Lung (tissue), 12 donors: ENCODE results near the gene ARMC5. TPM values are rescaled to one million over a fixed set of nuclear protein-coding genes. Genes with fewer than 3 reads are reported as not detected.
A peak's percentile ranks its signal among the peaks of the same experiment; 100 is the strongest.

ENCODE experiments used
- ATAC-seq: fragments of 200-7000 bp; cut with Tn5 transposase; one replicate; pipeline ENCODE4 v1.9.1; 2020; ENCODE audit warnings: moderate number of reproducible peaks; ENCODE audit not compliant: insufficient read depth, low FRiP score
- DNase-seq, 3 donors: peaks; one replicate each; pipeline ENCODE4 v3.0.0-alpha.2; 2013 to 2017
- H3K27ac ChIP-seq, 2 donors: one replicate each; pipeline ENCODE4 v1.5.1; 2013; ENCODE audit warnings: mild to moderate bottlenecking in 2 of 2, moderate library complexity in 2 of 2, control low read depth in 1 of 2, inconsistent platforms in 1 of 2, low read depth in 1 of 2, low read length in 1 of 2
- H3K27me3 ChIP-seq, 3 donors: one replicate each; pipeline ENCODE4 v1.5.1; 2013; ENCODE audit warnings: low read length in 2 of 3; ENCODE audit not compliant: control insufficient read depth in 3 of 3, insufficient read depth in 3 of 3
- H3K36me3 ChIP-seq, 4 donors: one replicate each; pipeline ENCODE4 v1.5.1; 2013; ENCODE audit warnings: low read length in 4 of 4, mild to moderate bottlenecking in 1 of 4, moderate library complexity in 1 of 4; ENCODE audit not compliant: control insufficient read depth in 4 of 4, insufficient read depth in 4 of 4
- H3K4me1 ChIP-seq, 5 donors: one replicate each; pipeline ENCODE4 v1.5.1; 2013; ENCODE audit warnings: low read length in 5 of 5, mild to moderate bottlenecking in 2 of 5, moderate library complexity in 1 of 5; ENCODE audit not compliant: control insufficient read depth in 5 of 5, insufficient read depth in 5 of 5
- H3K4me3 ChIP-seq: one replicate; pipeline ENCODE4 v1.5.1; 2013; ENCODE audit warnings: mild to moderate bottlenecking, control low read depth, moderate library complexity
- H3K9ac ChIP-seq, 2 donors: one replicate each; pipeline ENCODE4 v1.5.1; 2013; ENCODE audit warnings: low read length in 2 of 2, control low read depth in 1 of 2; ENCODE audit not compliant: insufficient read depth in 1 of 2
- H3K9me3 ChIP-seq, 4 donors: one replicate each; pipeline ENCODE4 v1.5.1; 2013; ENCODE audit warnings: low read length in 3 of 4, mild to moderate bottlenecking in 1 of 4, moderate library complexity in 1 of 4; ENCODE audit not compliant: control insufficient read depth in 4 of 4, insufficient read depth in 3 of 4
- WGBS, 2 donors: extraction: QIAGEN DNeasy Blood & Tissue Kit; methylation state at CpG; one replicate each; pipeline ENCODE4 v1.1.7; 2013; 5-methylcytosine and 5-hydroxymethylcytosine counted together
- polyA plus RNA-seq, 2 donors: library from polyadenylated mRNA; stranded (reverse); fragments of 200-250 nt; gene quantifications; one replicate each; pipeline ENCODE4 v1.2.1, GENCODE V29; 2013
- total RNA-seq, 2 donors: library from RNA; depleted of rRNA in 1 of 2; stranded (reverse); fragments of >200 nt in 1 of 2; gene quantifications; one replicate each; pipeline ENCODE4 v1.2.1, GENCODE V29; 2014 to 2021
- TF ChIP-seq, protein P1 (sequence below): IDR thresholded peaks from 2 replicates; pipeline ENCODE4 v1.5.1; 2012; ENCODE audit warnings: mild to moderate bottlenecking; ENCODE audit errors: control extremely low read depth, extremely low read depth
- donor health status: control.
- donor health status: control.
- donor health status: Bipolar disorder and iron deficiency.
- donor health status: healthy.
- donor health status: DM: yes; HTN: yes; CAD: no.

Gene ARMC5
- total and polyA plus RNA-seq, 4 donors = 8.2 to 16.7 (median 12.3) TPM

DNA sequence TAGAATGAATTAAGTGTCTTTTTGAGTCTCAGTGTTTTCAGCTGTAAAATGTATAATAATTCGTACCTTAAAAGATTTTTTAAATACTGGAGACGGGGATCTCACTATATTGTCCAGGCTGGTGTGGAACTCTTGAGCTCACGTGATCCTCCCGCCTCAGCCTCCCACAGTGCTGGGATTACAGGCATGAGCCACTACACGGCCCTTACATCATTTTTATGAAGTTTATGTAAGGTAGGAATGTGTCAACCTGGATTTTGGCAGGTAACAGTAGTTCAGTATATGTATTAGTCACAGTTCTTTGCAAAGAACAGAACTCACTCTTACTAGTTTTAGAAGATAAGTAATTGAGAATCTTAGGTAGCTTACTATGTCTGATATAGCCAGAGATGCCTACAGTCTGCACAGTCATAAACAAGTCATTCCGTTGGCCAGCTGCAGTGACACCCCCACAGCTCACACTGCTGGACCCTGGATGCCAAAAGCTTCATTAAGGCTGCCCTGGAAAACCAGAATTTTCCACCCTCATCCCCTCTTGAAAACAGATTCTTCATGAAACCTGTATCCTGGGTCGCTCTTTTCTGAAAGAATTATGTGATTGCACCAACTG, 30.6 kb upstream of the ARMC5 start:
- H3K27ac ChIP-seq = peak overlapping the region in 1 of 2 donors; percentile 95
- TF ChIP-seq, protein P1, sequence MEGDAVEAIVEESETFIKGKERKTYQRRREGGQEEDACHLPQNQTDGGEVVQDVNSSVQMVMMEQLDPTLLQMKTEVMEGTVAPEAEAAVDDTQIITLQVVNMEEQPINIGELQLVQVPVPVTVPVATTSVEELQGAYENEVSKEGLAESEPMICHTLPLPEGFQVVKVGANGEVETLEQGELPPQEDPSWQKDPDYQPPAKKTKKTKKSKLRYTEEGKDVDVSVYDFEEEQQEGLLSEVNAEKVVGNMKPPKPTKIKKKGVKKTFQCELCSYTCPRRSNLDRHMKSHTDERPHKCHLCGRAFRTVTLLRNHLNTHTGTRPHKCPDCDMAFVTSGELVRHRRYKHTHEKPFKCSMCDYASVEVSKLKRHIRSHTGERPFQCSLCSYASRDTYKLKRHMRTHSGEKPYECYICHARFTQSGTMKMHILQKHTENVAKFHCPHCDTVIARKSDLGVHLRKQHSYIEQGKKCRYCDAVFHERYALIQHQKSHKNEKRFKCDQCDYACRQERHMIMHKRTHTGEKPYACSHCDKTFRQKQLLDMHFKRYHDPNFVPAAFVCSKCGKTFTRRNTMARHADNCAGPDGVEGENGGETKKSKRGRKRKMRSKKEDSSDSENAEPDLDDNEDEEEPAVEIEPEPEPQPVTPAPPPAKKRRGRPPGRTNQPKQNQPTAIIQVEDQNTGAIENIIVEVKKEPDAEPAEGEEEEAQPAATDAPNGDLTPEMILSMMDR = no peak
- H3K9me3 ChIP-seq = no peaks in the 10 kb centered on the region
- no peak for DNase-seq
- peaks cover 0 to 3% (median 0%) of the 10 kb centered on the region in 4 donors for H3K36me3 ChIP-seq
- H3K9ac ChIP-seq = no peak overlapping the region
- peaks cover 0 to 7% (median 0%) of the 10 kb centered on the region in 5 donors for H3K4me1 ChIP-seq
- peaks cover 0 to 15% (median 4%) of the 10 kb centered on the region in 3 donors for H3K27me3 ChIP-seq
- no peak for ATAC-seq
- 79 to 87% methylated on average over 7 of the region's 7 CpGs for WGBS, 2 donors
- H3K4me3 ChIP-seq = no peak overlapping the region

DNA sequence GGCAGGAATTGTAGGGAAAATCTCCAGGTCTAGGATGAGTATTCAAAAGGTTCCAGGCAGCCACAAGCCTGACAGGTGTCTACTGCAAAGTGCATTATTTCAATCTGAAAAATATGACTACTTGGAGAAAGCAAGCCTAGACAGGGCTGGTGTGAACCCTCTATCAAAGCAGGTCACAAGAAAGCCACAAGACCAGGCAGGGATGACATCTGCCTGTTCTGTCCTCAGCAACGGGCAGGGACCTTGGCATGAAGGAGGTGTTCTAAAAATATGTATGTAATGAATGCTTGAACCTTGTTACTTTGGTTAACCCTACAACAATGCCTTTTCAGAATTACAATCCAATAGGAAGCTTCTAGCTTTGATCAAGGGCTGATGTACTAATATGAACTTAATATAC, 30.0 kb upstream of the ARMC5 start:
- Histone ChIP-seq H3K4me3 (no peak overlapping the region), H3K27me3 (peaks cover 0 to 15% (median 4%) of the 10 kb centered on the region in 3 donors), H3K9me3 (no peaks in the 10 kb centered on the region), H3K9ac (no peak overlapping the region), H3K27ac (peak overlapping the region in 1 of 2 donors; percentile 95), H3K36me3 (peaks cover 0 to 3% (median 0%) of the 10 kb centered on the region in 4 donors), H3K4me1 (peaks cover 0 to 7% (median 0%) of the 10 kb centered on the region in 5 donors)
- TF ChIP-seq, protein P1 = no peak
- no peak for ATAC-seq
- no peak for DNase-seq
- whole genome bisulfite sequencing, 2 donors = 16 to 56% methylated on average over 1 of the region's 1 CpG

DNA sequence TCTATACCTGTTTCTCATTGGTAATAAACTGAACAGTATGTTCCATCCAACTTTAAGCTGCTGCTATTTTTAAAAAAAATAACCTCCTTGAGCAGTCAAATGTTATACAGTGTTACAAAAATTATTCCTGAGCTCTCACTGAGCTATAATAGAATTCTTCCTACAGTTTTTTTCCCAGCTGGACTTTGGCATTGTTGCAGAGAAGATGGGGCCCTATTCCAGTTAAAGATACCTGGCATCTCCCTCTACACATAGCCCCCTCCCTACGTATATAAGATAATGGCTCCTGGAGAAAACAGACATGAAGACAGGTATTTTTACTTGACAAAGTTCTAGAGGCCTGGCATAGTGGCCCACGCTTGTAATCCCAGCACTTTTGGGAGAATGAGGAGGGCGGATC, 29.5 kb upstream of the ARMC5 start:
- peaks cover 0 to 3% (median 0%) of the 10 kb centered on the region in 4 donors for H3K36me3 ChIP-seq
- H3K4me3 ChIP-seq = no peak overlapping the region
- H3K9me3 ChIP-seq = no peaks in the 10 kb centered on the region
- no peak for DNase-seq
- no peak for ATAC-seq
- TF ChIP-seq, protein P1 = no peak
- no peak overlapping the region for H3K9ac ChIP-seq
- H3K27ac ChIP-seq = peak overlapping the region in 1 of 2 donors; percentile 84
- 89 to 91% methylated on average over 3 of the region's 3 CpGs for WGBS, 2 donors
- H3K27me3 ChIP-seq = peaks cover 0 to 15% (median 4%) of the 10 kb centered on the region in 3 donors
- H3K4me1 ChIP-seq = peaks cover 0 to 7% (median 0%) of the 10 kb centered on the region in 5 donors
